SIG-M5 treated with dmso at 0.1 percent for 504 hours (cell line): ENCODE measurements around the gene IGF1R.

Experiments used
- DNase-seq: peaks from one replicate; lab custom pipeline; 2025; ENCODE audit not compliant: unreplicated experiment; lab: John Stamatoyannopoulos, UW

The IGF1R gene

DNA sequence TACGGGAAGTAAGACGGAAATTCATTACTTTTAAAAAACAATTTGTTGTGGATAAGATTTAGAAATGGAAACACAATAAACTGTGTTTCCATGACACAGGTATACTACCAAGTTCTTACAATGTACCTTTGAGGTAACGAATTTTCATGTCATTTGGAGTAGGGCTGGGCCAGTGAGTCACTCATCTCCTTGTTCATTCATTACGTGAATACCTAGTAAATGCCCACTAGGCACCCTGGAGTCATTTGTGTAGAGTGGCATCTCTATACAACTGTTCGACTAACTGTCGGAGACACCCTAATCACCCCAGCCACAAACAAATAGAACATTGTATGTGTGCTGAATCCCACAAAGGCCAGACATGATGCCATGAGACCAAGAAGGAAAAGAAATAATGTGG is 94.8 kb downstream of the IGF1R start:
- DNase-seq, result no peak

DNA sequence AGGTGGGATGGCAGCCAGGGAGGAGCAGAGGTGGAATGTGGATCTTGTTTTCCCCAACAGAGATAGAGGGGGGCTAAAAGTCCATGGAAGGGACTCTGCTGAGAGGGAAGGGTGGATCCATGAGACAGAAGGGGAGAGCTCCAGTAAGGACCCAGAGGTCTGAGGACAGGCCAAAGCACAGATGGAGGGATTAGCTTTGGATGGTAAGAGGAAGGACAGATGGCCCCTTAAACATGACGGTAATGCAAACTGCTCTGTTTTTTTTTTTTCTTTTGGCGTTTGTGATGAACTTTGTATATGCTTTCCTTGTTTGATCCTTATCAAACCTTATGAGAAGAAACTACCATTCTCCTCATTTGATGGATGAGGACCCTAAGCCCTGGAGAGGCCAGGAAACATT is 96.2 kb downstream of the IGF1R start:
- DNase-seq, result no peak

DNA sequence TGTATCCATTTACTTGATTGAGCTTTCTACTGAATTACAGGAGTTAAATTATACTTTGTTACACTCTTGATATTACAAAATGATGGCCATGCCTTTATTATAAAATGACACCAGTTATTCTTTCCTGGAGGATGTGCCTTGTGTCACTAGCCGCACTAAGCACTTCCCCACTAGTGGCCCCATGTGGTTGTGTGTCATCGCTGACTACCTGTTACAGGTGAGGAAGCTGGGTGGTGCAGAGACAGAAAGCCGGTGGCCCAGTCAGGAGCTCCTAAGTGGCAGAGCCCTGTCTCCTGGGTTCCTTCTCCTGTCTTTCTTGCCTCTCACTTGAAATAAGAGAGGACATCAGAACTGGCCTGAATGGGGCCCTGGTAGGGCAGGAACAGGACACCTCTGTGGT is 96.8 kb downstream of the IGF1R start:
- no peak for DNase-seq

DNA sequence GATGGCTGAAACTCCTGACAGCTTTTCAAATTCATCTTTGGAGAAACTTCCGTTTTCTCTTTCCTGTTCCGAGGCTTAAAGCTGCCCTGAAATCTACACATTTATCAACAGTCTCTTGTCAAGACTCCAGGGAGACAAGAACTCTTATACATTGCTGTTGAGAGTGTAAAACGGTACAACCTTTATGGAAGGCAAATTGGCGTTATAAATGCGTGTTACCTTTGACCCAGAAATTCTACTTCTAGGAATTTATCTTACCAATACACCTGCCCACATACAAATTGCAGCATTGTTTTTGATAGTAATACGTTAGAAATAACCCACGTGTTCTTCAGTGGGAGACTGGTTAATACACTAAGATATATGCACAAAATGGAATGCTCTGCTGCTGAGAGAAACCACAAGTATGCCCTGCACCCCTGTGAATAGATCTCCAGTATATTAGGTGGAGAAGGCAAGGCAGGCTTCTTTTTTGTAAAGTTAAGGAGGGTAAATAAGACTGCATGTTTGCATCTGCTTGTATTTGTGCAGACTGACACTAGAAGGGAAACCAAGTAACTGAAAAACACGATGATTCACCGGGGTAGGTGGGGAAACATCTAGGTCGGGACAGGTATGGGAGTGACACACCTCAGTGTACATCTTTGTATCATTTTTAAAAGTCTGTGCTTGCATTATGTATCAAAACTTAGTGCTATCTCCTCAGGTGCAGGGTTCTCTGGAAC is 97.5 kb downstream of the IGF1R start:
- no peak for DNase-seq

DNA sequence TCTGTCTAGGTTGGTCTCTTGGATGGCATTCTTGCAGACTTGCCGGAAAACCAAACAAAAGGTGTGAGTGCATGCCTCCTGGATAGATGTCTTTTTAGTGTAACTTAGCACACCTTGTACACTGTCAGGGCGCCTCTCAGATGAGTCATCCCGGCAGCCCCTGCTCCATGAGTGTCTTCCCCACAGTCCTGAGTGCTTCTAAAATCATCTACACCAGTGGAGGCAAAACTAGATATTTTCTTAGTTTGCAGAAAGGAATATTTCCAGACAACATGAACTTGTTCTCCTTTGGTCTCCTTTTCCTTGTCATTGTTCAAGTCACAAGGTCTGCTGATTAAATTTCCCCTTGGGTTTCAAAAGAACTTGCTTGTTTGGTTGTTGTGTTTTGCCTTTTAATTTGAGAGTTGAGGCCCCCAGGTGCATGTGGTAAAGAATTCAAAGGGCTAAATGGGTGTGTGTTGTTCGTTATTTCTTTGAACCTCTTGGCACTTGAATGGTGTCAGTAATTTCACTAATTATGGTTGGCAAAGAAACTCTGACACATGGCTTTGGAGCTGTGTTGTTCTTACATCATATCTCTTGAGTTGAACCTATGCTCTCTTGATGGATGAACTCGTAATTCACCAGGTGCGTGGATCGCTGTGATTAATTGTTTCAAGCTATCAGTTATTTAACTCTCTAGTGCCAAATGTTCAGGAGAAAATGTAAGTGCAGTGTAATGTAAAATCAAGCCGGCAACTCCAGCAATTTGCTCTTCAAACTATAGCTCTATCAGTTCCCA is 98.2 kb downstream of the IGF1R start:
- no peak for DNase-seq

DNA sequence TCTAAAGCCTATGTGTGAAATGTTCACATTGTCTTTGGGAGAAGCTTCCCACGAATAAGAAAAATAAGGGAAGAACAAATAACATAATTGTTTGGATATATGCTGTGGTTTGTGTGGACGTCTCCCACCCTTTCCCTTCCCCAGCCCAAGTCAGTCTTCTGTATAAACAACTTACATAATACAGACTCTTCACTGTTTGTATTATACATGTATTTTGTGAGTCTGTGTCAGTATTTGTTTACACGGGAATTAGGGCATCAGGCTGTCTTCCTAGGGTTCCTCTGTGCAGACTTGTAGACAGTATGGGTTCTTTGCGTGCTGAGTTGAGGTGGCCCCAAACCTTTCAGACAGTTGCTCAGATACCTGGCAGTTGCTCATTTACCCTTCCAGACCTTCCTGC is 103.4 kb downstream of the IGF1R start:
- no peak for DNase-seq

DNA sequence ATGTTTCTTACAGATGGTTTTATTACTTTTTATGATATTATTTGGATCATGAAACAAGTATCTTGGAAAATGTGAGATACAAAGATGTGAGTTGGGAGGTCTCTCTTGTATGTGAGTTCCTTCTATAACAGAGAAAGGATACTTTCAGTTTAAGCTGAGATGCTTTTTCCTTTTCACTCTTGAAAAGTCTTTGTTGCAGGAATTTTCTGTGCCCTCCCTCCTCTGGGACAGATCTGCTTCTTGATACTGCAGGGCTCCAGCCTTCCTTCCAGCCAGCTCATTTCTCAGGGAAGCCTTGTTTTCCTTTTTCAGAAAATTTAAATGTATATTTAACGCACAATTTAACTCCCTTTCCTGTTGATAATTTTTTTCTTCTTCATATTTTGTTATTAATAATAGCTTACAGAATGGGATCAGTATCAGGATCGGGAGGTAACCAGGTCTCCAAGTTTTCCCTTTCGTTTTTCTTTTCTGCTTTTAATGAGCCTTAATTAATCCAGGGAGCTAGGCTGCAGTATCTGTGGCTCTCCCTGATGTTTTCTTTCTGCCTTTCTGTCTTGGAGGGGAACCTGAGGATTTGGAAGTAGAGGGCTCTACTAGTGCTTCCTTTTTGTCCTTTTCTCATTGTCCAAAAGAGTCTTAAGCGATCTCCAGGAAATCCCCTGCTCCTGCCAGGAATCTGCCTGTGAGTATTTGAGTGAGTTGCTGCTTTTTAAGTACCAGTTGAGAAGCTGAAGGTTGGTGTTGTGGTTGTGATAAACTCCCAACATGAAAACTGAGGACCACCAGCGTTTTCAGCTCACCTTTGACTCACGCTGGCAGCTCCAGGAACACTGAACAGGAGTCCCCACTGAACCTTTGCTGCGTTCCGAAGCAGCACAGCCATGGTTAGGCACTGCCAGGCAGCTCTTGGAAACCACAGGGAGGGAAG is 105.7 kb downstream of the IGF1R start:
- no peak for DNase-seq

DNA sequence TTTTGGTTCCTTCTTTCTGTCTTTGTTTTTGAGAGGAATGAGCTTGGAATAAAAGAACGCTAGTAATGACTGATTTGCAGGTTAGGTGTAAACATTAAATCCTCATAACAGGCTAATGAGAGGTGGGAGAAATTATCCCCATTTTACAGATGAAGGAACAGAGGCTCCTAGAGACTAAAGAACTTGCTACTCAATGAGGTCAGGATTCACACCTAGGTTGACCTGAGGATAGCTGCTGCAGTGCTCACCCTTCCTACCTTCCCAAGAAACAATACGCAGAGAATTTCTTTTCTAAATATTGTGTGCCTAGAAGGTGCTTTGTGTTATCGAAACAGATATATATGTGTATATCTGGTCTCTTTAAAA is 106.3 kb downstream of the IGF1R start:
- no peak for DNase-seq

DNA sequence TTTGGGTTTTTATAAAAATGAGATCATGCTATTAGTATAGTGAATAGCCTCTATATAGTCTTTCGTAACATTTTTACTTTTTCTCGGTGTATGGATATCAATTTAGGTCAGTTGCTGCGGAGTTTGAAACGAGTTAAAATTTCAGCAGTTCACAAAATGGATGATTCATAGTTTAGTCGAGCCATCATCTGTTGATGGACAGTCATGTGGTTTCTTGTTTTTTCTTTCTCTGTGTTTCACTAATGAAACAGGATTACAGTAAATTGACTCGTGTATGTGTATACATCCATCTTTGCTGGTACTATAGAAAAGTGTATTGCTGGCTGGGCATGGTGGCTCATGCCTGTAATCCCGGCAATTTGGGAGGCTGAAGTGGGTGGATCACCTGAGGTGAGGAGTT is 106.8 kb downstream of the IGF1R start:
- no peak for DNase-seq

DNA sequence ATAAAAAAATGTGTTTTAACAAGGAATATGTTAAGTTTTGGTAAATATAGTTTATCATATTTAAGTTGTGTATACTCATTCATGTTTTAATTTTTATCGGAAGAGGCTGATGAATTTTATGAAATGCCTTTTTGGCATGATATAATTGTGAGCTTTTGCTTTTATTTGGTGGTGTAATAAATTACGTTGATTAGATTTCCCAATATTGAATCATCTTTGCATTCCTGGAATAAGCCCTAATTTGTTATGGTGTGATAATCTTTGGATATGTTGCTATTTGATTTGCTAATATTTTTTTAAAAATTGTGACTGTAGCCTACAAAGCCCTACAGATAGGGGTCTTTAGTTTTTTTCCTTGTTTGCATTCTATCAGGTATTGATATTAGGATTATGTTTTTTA is 107.4 kb downstream of the IGF1R start:
- DNase-seq, result no peak

DNA sequence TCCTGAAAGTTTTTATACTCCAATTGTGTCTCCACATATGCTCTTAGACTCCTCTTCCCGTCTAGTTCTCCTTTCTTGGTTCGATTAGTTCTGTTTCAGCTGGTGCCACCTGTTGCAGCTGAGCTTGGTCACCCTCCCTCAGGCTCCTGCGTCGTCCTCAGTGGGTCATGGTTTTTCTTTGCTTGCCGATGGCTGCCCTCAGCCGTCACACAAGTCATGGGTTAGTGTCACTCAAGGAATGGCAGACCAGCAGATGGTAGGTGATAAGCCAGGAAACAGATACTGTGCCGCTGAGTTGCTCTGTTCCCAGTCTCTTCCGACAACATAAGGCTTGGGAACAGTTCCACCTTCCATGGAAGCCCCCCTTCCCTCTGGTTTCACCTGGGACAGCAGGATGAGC is 109.9 kb downstream of the IGF1R start:
- no peak for DNase-seq

DNA sequence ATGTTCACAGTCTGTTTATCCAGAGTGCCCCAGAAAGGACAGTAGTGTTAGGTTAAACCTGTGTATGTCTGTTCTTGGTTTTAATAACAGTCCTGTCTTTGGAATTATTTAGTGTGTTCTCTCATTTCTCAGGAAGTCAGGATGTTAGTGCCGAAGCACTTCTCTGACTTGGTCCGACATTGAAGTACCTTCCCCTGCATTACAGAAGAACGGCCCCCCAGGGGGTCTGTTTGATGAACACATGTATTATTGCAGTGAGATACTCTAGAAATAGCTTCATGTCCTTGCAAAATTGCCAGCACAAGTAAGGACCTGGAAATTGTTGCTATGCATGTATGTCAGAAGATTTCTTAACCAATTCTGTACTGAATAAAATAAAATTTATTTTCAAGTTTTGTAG is 110.9 kb downstream of the IGF1R start:
- DNase-seq, result no peak

DNA sequence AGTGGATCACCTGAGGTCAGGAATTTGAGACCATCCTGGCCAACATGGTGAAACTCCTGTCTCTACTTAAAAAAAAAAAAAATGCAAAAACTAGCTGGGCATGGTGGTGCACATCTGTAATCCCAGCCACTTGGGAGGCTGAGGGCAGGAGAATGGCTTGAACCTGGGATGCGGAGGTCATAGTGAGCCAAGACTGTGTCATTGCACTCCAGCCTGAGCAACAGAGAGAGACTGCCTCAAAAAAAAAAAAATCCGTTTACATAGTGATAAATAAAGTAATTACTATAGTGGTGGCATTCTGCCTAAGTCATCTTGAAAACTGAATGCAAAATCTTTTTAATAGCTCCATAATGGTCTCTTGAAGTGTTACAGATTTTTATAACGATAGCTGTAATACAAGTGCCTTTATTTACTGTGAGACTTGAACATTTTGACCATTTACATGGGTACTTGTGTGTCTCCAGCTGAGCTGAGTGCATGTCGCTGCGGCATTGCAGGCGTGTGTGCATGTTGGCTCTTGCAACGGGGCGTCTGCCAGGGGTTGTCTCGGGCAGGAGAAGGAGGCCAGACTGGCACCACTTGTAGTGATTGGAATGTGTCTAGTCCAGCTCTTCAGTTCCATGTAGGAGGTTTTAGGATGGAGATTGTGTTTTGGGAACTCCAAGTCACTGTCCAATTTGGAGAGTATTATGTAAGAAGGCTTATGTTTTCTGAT is 111.9 kb downstream of the IGF1R start:
- no peak for DNase-seq

DNA sequence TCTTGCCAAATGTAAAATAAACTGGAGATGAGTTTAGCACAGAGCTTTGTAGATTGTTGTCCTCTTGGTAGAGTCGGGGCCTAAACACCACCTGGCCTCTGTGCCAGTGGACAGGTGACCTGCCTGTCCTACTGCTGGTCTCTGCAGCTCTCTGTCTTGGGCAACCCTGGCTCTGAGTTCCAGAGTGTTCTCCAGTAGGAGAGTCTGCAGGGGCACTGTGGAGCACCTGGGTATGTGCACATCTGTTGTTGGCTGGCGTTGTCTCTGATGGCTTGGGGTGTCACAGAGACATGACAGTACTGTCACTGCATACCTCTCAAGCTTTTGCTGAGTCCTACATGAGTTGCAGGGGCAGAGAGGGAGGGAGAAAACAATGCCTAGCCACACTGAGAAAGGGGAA is 112.6 kb downstream of the IGF1R start:
- DNase-seq, result no peak

DNA sequence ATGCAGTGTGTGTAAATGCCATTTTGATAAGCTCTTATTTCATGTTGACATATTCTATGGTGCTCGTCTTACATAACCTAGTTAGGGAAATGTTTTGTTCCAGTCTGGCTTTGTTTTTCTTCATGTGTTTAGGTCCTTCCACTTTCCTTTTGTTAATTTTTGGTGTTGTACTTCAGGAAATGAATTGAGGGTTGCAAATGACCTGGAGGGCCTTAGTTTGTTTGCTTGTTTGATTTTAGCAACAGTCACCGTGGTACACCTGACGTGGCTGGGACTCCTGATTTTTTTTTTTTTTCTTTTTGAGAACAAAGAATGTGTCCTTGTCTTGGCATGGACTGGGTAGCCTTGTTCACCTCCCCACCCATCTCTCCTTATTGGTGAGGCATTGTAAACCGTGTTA is 114.8 kb downstream of the IGF1R start:
- no peak for DNase-seq

DNA sequence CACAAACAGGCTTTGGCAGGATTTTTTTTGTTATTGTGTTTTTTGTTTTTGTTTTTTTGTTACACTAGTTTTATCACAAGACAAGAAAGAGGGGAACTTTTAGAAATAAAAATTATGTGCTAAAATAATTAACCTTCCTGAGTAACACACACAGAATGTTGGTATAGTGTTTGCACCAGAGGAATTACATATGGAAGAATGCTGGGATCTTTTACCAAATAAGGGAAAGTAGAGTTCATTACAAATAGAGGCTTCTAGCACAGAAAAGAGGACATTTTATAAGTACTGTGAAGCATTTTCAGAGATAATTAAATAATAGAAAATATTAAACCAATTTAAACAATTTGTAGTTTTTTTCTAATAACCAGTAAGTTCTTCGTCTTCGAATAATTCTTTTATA is 116.0 kb downstream of the IGF1R start:
- DNase-seq, result no peak

DNA sequence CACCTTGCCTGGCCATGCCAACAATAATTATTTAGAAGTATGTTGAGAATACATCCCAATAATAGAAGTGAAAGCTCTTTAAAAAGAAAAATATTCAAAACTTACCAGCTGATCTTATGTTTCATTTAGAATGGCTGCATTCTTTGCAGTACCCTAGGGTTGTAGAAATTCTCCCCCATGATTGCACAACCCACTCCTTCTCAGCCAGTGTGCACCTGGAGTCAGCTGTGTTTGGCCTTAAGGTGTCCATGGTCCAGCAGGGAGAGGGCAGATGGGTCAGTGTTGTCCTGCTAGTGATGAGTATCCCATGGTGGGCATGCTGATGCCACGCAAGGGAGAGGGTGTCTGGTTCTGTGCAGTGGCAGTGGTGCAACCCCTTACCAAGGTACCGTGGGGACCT is 117.3 kb downstream of the IGF1R start:
- no peak for DNase-seq

DNA sequence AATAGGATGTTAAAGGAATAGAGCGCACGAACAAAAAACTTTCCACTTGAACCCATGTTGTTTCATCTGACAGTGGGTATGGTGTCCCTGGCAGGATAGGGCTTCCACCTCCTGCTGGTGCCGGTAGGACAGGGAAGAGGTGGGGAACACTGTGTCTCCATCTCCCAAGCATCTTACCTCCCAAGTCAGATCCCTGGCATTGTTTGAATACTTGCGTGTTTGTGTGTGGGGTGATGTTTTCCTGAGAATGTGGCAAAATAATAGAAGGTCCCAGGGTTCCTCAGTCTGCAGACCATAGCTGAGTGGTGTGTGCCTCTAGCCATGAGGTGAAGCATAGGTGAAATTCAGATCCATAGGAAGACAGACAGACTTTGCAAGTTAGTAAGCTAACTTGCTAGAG is 119.4 kb downstream of the IGF1R start:
- no peak for DNase-seq

DNA sequence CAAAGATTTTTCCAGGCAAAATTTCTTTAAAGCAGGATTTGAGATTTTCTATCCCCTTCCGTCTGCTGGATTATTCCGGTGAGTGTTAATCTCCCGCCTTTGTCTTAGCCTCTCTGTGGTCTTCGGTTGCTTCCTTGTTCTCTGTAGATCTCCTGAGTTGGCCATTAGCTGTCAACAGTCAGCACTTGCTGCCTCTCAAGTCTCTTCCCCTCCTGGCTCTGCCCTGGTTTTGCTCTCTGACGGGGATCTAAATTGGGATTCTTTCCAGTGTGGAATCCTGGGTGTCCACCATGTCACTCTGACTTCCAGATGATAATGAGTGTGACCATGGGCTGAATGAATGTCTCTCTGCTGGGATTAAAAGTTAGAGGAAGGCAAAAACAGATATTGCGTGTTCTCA is 121.5 kb downstream of the IGF1R start:
- DNase-seq, result no peak

DNA sequence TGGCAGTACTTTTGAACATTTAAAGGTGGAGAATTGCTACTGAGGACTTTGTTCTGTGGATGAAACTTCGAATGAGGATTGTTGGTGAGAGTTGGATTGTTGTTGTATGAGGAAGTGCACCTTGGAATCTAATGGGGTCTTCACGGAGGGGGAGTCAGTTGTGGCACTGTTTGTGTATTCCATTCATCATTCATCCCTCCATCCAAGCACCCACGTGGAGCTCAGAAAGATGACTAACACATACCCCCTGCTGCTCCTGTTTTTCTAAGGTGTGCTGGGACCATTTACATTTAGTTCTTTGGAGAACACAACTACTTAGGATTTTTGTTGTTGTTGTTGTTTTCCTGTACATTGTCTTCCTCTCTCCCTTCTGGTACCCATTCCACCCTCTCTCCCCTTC is 122.6 kb downstream of the IGF1R start:
- no peak for DNase-seq

DNA sequence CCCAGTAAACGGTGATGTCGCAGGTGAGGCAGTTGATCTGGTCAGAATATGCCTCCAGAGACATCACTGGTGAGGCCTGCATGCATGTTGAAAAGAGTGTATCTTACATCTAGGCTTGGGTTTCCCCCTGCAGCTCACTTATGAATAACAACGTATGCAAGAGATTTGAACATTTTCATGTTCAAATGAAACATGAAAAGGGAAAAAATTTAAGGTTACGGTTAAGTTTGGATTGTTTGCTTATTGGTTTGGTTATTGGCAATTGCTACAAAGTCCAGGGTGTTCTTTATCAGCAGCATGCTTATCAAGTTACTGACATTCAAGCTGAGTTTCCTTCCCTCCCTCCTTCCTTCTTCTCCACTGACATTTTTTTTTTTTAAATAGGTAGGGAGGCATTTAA is 123.2 kb downstream of the IGF1R start:
- no peak for DNase-seq
